ENCODE measurements around the gene CA11.

- TF ChIP-seq POLR2A (IDR thresholded peaks at IDR 0.05; ENCODE audit: low read depth, low read length) (no peak), POLR2AphosphoS5 (IDR thresholded peaks at IDR 0.05; ENCODE audit: low read depth, low read length) (no peak), POU2F2 (IDR thresholded peaks at IDR 0.05; ENCODE audit: low read depth, low read length) (no peak), SPI1 (IDR thresholded peaks at IDR 0.05; ENCODE audit: low read depth, low read length) (no peak)
Observed at GRCh38 chr19:48630296-48631063, 15.5 kb downstream of the CA11 start.

Data from GM12891 (cell line).